Inflammatory macrophage treated with lipopolysaccharide for 1 hour (primary cell): ENCODE measurements around the gene TCF7L2.

Source experiments
- DNase-seq, 2 donors: peaks; one replicate each; pipeline ENCODE4 v3.0.0-alpha.2; 2020 to 2022

Gene TCF7L2

DNA sequence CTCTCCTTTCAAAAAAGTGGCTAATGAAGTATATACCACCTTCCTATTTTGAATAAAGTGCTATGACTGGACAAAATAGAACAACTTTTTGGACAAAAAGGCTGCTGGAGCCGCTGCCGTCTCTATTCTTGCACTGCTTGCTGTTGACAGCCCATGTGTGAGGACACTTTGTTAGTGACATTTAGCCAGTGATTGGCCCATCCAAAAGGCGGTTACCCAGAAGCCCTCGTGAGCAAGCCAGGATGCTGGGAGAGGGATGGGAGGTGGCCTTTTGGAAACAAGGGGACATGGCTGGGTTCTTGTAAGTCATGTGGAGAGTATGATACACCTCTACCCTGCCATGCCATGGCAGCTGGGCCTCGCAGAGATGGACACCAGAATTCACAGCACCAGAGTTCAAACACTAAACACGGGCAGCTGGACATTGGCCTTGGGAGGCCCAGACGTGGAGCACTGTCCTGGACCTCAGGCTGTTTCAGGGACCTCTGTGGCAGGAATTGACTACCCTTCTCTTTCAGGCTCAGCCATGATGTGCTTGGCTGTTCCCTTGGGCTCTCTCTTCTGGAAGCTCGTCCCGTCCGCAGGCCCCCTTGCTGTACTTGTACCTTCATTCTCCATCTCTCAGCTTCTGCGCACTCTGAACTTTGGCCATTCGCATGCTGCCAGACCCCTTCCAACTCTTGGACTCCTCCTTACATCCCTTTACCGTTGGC is 118.3 kb downstream of the TCF7L2 start:
- DNase-seq = no peak

- no peak for DNase-seq
Observed at GRCh38 chr10:113069595-113069994, 119.5 kb downstream of the TCF7L2 start.

GRCh38 chr10:113071446-113071845 is 121.4 kb downstream of the TCF7L2 start:
- DNase-seq = no peak

GRCh38 chr10:113073549-113074189 is 123.6 kb downstream of the TCF7L2 start:
- DNase-seq = no peak

GRCh38 chr10:113076949-113077348 is 126.9 kb downstream of the TCF7L2 start:
- DNase-seq = no peak

- DNase-seq = no peak
Observed at GRCh38 chr10:113078282-113078907, 128.3 kb downstream of the TCF7L2 start.

DNA sequence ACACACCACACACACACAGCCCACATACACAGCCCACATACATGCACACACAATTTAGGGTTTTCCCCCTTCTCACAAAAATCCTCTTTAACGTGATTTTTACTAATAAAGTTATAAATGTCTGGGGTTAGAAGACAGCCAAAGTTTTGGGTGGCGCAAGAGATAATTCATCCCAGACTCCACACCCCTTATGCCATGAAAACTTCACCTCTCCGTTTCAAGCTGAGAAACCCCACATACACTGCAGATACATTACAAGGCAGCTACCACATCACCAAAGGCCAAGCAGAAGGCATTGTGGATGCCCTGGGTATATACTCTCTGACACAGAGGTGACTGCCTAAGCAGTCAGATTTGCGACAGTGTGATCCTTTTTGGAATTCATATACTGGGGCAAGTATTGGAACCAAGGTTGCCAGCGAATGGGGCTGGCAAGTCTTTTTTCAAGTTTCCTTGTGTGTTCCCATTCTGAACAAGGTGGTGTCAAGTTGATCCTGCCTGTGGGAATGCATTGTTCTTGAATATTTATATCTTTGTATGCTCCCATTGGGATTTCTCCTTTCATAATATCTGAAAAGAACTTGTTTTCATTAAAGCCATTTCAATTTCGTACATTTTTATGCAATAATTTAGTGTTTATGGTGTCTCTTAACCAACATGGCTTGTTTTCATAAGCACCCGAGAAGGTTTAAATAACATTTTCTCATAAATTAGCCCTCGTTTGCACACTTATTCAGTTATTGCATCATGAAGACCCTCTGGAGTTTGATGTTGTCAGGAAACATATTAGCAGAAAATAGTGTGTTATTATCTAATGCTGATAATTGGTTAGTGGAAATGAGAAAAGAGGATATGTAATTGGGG is 130.2 kb downstream of the TCF7L2 start:
- no peak for DNase-seq

DNA sequence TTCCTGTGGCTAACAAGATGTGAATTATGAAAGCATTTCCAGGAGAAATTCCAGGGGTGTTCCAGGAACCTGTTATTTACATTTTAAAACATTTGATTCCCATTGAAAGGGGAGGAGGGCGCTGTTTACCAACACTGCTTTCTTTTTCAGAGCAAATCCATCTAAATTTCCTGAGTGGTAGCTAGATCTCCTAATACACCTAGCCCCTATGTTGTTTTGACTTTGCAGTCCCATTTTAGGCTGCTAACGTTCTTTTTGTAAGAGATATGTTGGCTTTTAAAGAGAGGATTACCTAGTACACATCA is 130.8 kb downstream of the TCF7L2 start:
- no peak for DNase-seq

GRCh38 chr10:113084031-113084430 is 134.0 kb downstream of the TCF7L2 start:
- no peak for DNase-seq

GRCh38 chr10:113085776-113086175 is 135.7 kb downstream of the TCF7L2 start:
- no peak for DNase-seq

DNA sequence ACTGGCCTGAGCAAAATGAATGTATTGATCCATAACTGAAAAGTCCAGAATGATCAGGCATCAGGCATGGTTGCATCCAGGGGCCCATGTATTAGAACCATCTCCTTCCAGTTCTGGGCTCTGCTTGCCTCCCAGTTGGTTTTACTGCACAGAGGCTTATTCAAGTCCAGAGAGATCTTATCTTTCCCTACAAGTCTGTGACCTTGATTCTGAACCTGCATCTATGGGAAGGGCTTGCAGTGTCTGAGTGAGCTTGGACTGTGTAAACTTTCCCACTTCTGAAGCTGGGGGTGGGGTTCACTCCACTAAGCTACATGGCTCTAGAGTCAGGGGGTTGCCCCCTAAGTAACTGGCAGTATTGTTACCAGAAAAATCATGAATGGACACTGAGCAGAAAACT is 136.2 kb downstream of the TCF7L2 start:
- no peak for DNase-seq

DNA sequence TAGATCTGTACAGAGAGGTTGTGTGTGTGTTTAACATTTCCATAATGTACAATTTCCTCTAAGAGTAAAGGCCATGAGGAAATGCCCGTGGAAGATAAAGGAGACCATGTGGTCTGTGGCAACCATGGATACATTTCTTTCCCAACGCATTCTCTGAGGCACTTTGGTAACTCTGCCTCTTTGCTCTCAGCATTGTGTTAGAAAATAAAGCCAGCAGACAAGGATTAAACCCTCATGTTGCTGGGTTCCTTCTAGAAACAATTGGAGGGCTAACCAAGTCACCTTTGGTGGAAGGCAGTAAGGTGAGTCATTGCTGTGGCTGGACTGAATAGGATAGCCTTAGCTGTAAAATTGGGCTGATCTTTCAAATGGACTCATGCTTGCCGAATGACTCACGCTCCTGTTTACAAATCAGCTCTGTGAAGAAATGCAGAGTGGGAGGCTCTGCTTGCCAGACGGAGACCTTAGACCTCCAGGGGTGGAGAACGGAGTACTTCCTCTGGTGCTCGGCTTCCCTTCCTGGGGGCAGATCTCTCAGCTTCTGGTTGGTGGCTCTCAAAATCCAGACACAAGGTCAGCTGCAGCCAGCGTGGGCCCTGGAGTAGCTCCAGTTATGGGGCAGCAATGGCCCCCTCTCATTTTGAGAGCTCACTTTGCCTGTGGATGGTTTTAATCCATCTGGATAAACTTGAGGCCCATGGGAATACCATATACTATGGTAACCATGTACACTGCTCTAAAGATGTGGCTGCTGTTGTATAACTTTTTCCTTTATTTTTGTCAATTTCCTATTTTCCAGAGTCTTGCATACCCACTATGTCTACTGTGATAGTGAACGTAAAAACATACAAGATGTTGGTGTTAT is 137.3 kb downstream of the TCF7L2 start:
- DNase-seq = peak; percentile 95 to 98

DNA sequence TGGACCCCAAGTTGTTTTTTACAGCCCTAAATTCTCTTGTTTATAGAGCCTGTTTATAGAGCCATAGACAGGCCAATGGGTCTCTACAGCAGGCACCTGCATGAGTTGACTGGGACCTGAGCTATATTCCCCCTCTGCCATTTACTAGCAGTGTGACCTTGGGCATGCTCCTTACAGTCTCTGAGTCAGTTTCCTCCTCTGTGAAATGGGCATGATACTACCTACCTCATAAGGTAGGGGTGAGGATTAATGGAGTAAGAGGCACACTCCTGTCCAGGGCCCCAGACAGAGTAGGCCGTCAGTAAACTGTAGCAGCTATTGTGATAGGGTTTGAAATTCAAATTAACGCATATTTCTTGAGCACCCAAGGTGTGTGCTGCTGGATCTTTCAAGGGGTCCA is 138.1 kb downstream of the TCF7L2 start:
- DNase-seq = no peak

- DNase-seq = no peak
Observed at GRCh38 chr10:113089551-113089950, 139.5 kb downstream of the TCF7L2 start.

DNA sequence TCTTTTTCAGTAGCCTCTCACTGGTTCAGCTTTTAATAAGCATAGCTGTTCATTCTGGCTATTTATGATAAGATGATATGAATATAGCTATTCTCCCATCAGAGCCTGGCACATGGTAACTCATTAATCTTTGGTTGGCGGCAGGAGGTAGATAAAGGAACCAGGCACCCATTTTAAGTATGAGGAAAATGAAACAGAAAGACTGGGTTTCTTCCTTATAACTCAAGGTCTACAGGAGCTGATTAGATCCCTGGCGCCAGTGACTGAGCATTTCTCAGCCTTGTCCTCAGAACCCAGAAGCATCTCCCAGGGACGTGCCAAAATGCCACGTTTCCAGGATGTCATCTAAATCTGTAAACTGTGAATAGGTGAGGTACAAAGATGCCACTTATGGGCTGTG is 141.9 kb downstream of the TCF7L2 start:
- DNase-seq = no peak

- DNase-seq = peak; percentile 27 to 35
Observed at GRCh38 chr10:113093188-113094113, 143.4 kb downstream of the TCF7L2 start.

DNA sequence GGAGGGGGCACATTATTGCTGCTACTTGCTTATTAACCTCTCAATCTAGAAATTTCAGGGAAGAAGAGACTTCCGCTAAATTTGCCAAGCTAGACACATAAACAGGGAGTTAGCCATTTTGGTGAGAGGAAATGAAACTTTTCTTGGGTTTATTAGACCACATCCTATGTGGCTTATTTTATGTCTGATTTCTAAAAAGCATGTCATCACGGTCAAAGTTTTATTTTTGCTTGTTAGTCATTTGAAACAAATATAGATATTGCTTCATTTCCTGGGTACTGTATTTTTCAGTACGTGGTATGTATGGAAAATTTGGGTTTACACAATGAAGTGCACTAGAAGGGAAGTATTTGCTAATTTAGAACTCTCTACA is 144.1 kb downstream of the TCF7L2 start:
- peak; percentile 92 to 98 for DNase-seq

GRCh38 chr10:113095419-113096127 is 145.5 kb downstream of the TCF7L2 start:
- no peak for DNase-seq

- no peak for DNase-seq
Observed at GRCh38 chr10:113096128-113096996, 146.3 kb downstream of the TCF7L2 start.

DNA sequence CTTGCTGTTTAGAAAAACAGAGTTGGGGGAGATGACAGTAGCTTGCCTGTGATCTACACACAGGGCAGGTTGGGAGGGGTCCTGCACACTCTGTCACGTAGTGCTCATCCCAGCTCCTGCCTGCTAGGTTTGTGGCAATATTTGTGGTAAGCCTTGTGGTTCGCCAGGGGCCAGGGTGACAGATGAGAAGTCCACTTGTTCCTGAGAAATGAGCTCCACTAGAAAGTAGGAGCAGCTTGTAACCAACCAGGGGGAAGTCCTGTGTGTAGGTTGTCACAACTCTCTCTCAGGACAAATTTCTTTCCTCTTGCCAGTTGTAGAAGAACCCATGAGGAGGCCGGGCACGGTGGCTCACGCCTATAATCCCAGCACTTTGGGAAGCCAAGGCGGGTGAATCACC is 147.0 kb downstream of the TCF7L2 start:
- DNase-seq = peak; percentile 52 to 85
